PFSK-1 (cell line): Measurements from ENCODE around the gene HHATL.

Source experiments
- FOXP2 ChIP-seq: optimal IDR thresholded peaks from 2 replicates; pipeline ENCODE3; 2011; ENCODE audit warnings: borderline replicate concordance, control low read depth, inconsistent platforms; ENCODE audit not compliant: insufficient read depth; ENCODE audit errors: extremely low read length, extremely low read depth
- TF ChIP-seq, protein P1 (sequence below), 2 experiments: IDR thresholded peaks; 2 replicates each; pipeline versions ENCODE4 v1.6.1 to v1.8.0; 2011 to 2012; ENCODE audit warnings: low read depth in 2 of 2, low read length in 2 of 2, control low read depth in 1 of 2, inconsistent platforms in 1 of 2, mild to moderate bottlenecking in 1 of 2, moderate library complexity in 1 of 2; ENCODE audit not compliant: insufficient read depth in 1 of 2

- TF ChIP-seq, protein P1, sequence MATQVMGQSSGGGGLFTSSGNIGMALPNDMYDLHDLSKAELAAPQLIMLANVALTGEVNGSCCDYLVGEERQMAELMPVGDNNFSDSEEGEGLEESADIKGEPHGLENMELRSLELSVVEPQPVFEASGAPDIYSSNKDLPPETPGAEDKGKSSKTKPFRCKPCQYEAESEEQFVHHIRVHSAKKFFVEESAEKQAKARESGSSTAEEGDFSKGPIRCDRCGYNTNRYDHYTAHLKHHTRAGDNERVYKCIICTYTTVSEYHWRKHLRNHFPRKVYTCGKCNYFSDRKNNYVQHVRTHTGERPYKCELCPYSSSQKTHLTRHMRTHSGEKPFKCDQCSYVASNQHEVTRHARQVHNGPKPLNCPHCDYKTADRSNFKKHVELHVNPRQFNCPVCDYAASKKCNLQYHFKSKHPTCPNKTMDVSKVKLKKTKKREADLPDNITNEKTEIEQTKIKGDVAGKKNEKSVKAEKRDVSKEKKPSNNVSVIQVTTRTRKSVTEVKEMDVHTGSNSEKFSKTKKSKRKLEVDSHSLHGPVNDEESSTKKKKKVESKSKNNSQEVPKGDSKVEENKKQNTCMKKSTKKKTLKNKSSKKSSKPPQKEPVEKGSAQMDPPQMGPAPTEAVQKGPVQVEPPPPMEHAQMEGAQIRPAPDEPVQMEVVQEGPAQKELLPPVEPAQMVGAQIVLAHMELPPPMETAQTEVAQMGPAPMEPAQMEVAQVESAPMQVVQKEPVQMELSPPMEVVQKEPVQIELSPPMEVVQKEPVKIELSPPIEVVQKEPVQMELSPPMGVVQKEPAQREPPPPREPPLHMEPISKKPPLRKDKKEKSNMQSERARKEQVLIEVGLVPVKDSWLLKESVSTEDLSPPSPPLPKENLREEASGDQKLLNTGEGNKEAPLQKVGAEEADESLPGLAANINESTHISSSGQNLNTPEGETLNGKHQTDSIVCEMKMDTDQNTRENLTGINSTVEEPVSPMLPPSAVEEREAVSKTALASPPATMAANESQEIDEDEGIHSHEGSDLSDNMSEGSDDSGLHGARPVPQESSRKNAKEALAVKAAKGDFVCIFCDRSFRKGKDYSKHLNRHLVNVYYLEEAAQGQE (IDR thresholded peaks at IDR 0.05; ENCODE audit: insufficient read depth in 1 of 2, low read depth in 2 of 2, low read length in 2 of 2): no peak
- TF ChIP-seq FOXP2: no peak
Observed at GRCh38 chr3:42653560-42654330, 48.9 kb downstream of the HHATL start, which contains the start of gene ZBTB47.
